Neural progenitor cell (in vitro differentiated cells): ENCODE results near the gene SSNA1.

Source experiments
- CTCF ChIP-seq: fragments of 200-600 bp; sonication (generic); IDR thresholded peaks from 2 replicates; pipeline ENCODE4 v1.5.1; 2017; ENCODE audit warnings: antibody characterized with exemption, mild to moderate bottlenecking
- EZH2 ChIP-seq: fragments of 200-600 bp; sonication (generic); IDR thresholded peaks from 2 replicates; pipeline ENCODE4 v1.6.1; 2017; ENCODE audit warnings: antibody characterized with exemption, mild to moderate bottlenecking, moderate library complexity

- TF ChIP-seq EZH2 (no peak), CTCF (no peak)
Measured at GRCh38 chr9:137215196-137215986, 26.9 kb downstream of the SSNA1 start.
